ENCODE data around the gene AVL9. TPM values are rescaled to one million over a fixed set of nuclear protein-coding genes. Genes with fewer than 3 reads are reported as not detected.

Gene AVL9
- total RNA-seq, 4 donors from 2014 or later: 15.2 to 29.3 (median 18.1) TPM

- no peak overlapping the region for H3K4me3 ChIP-seq (ENCODE audit: low read depth, poor library complexity, severe bottlenecking)
- intact Hi-C loops (cut with DNase I; ENCODE audit: low total_unique reads): no loop called here
Measured at GRCh38 chr7:32500922-32501341, 5.6 kb downstream of the AVL9 start.

GRCh38 chr7:32501522-32501921 lies 6.2 kb downstream of the AVL9 start:
- no peak for DNase-seq (ENCODE audit: low spot score in 2 of 2)
- TF ChIP-seq CTCF (IDR thresholded peaks at IDR 0.05): no peak
- TF ChIP-seq POLR2A (IDR thresholded peaks at IDR 0.05): no peak
- intact Hi-C loops (cut with DNase I; ENCODE audit: low total_unique reads): no loop called here
- WGBS, 2 donors: 43 to 66% methylated on average over 1 of the region's 1 CpG
- no peak overlapping the region for H3K4me3 ChIP-seq (ENCODE audit: low read depth, poor library complexity, severe bottlenecking)

More at GRCh38 chr7:32500922-32501341, 5.6 kb downstream of the AVL9 start:
- TF ChIP-seq POLR2A (IDR thresholded peaks at IDR 0.05) (no peak), CTCF (IDR thresholded peaks at IDR 0.05) (no peak)
- no peak for DNase-seq (ENCODE audit: low spot score in 2 of 2)
- 35 to 41% methylated on average over 1 of the region's 1 CpG for WGBS, 2 donors

- DNase-seq (ENCODE audit: low spot score in 2 of 2): no peak
- H3K4me3 ChIP-seq (ENCODE audit: low read depth, poor library complexity, severe bottlenecking): no peak overlapping the region
- TF ChIP-seq CTCF (IDR thresholded peaks at IDR 0.05) (no peak), POLR2A (IDR thresholded peaks at IDR 0.05) (no peak)
- intact Hi-C loops (cut with DNase I; ENCODE audit: low total_unique reads): no loop called here
- 66 to 87% methylated on average over 4 of the region's 4 CpGs for WGBS, 2 donors
Measured at GRCh38 chr7:32502728-32503127, 7.4 kb downstream of the AVL9 start.

GRCh38 chr7:32506266-32507054 lies 11.2 kb downstream of the AVL9 start:
- H3K4me3 ChIP-seq (ENCODE audit: low read depth, poor library complexity, severe bottlenecking): no peak overlapping the region
- no peak for TF ChIP-seq POLR2A (IDR thresholded peaks at IDR 0.05)
- TF ChIP-seq CTCF (IDR thresholded peaks at IDR 0.05): no peak
- no peak for DNase-seq (ENCODE audit: low spot score in 2 of 2)
- WGBS, 2 donors: 94% methylated on average over 5 of the region's 5 CpGs
- intact Hi-C loops (cut with DNase I; ENCODE audit: low total_unique reads): no loop called here

- WGBS, 2 donors: 83 to 89% methylated on average over 6 of the region's 6 CpGs
- intact Hi-C loops (cut with DNase I; ENCODE audit: low total_unique reads): no loop called here
- H3K4me3 ChIP-seq (ENCODE audit: low read depth, poor library complexity, severe bottlenecking): no peak overlapping the region
- TF ChIP-seq CTCF (IDR thresholded peaks at IDR 0.05) (no peak), POLR2A (IDR thresholded peaks at IDR 0.05) (no peak)
- DNase-seq (ENCODE audit: low spot score in 2 of 2): no peak
Measured at GRCh38 chr7:32507414-32507813, 12.1 kb downstream of the AVL9 start.

GRCh38 chr7:32511791-32512190 lies 16.5 kb downstream of the AVL9 start:
- WGBS, 2 donors: 83 to 89% methylated on average over 4 of the region's 4 CpGs
- H3K4me3 ChIP-seq (ENCODE audit: low read depth, poor library complexity, severe bottlenecking): no peak overlapping the region
- no peak for TF ChIP-seq CTCF (IDR thresholded peaks at IDR 0.05)
- no peak for TF ChIP-seq POLR2A (IDR thresholded peaks at IDR 0.05)
- intact Hi-C loops (cut with DNase I; ENCODE audit: low total_unique reads): no loop called here
- DNase-seq (ENCODE audit: low spot score in 2 of 2): no peak

Measured in lower leg skin (tissue), 4 donors.